ENCODE measurements around the gene MAML2.

MAML2 gene

GRCh38 chr11:96154802-96155520 lies 188.0 kb downstream of the MAML2 start:
- Histone ChIP-seq H3K36me3 (no peaks in the 10 kb centered on the region), H3K27me3 (no peaks in the 10 kb centered on the region), H3K27ac (peak overlapping the region; percentile 2), H3K4me3 (ENCODE audit: low read depth in 1 of 2, low read length in 1 of 2) (no peak overlapping the region), H3K4me1 (ENCODE audit: control insufficient read depth in 1 of 2, insufficient read depth in 1 of 2, low read depth in 1 of 2, low read length in 1 of 2) (peaks cover 28% of the 10 kb centered on the region in 2 experiments), H3K9me3 (no peaks in the 10 kb centered on the region)
- TF ChIP-seq CTCF (IDR thresholded peaks at IDR 0.05), result no peak

GRCh38 chr11:96152623-96153022 lies 190.4 kb downstream of the MAML2 start:
- Histone ChIP-seq H3K4me3 (ENCODE audit: low read depth in 1 of 2, low read length in 1 of 2) (no peak overlapping the region), H3K36me3 (no peaks in the 10 kb centered on the region), H3K27ac (no peak overlapping the region), H3K27me3 (no peaks in the 10 kb centered on the region), H3K4me1 (ENCODE audit: control insufficient read depth in 1 of 2, insufficient read depth in 1 of 2, low read depth in 1 of 2, low read length in 1 of 2) (peaks cover 22 to 26% of the 10 kb centered on the region in 2 experiments), H3K9me3 (no peaks in the 10 kb centered on the region)
- TF ChIP-seq CTCF (IDR thresholded peaks at IDR 0.05), result no peak

GRCh38 chr11:96151501-96151900 lies 191.5 kb downstream of the MAML2 start:
- Histone ChIP-seq H3K36me3 (no peaks in the 10 kb centered on the region), H3K27ac (no peak overlapping the region), H3K4me1 (ENCODE audit: control insufficient read depth in 1 of 2, insufficient read depth in 1 of 2, low read depth in 1 of 2, low read length in 1 of 2) (peaks cover 11 to 15% of the 10 kb centered on the region in 2 experiments), H3K9me3 (no peaks in the 10 kb centered on the region), H3K4me3 (ENCODE audit: low read depth in 1 of 2, low read length in 1 of 2) (no peak overlapping the region), H3K27me3 (no peaks in the 10 kb centered on the region)
- no peak for TF ChIP-seq CTCF (IDR thresholded peaks at IDR 0.05)

- H3K4me3 ChIP-seq (ENCODE audit: low read depth in 1 of 2, low read length in 1 of 2), result no peak overlapping the region
- peaks cover 2 to 6% of the 10 kb centered on the region in 2 experiments for H3K4me1 ChIP-seq (ENCODE audit: control insufficient read depth in 1 of 2, insufficient read depth in 1 of 2, low read depth in 1 of 2, low read length in 1 of 2)
- H3K27ac ChIP-seq, result no peak overlapping the region
- H3K27me3 ChIP-seq, result no peaks in the 10 kb centered on the region
- no peaks in the 10 kb centered on the region for H3K9me3 ChIP-seq
- H3K36me3 ChIP-seq, result no peaks in the 10 kb centered on the region
- no peak for TF ChIP-seq CTCF (IDR thresholded peaks at IDR 0.05)
Measured at GRCh38 chr11:96150609-96151008, 192.4 kb downstream of the MAML2 start.

- H3K9me3 ChIP-seq, result no peaks in the 10 kb centered on the region
- TF ChIP-seq CTCF (IDR thresholded peaks at IDR 0.05), result no peak
- H3K4me1 ChIP-seq (ENCODE audit: control insufficient read depth in 1 of 2, insufficient read depth in 1 of 2, low read depth in 1 of 2, low read length in 1 of 2), result no peaks in the 10 kb centered on the region
- no peaks in the 10 kb centered on the region for H3K27me3 ChIP-seq
- H3K4me3 ChIP-seq (ENCODE audit: low read depth in 1 of 2, low read length in 1 of 2), result no peak overlapping the region
- no peaks in the 10 kb centered on the region for H3K36me3 ChIP-seq
- H3K27ac ChIP-seq, result no peak overlapping the region
Measured at GRCh38 chr11:96149743-96150555, 193.0 kb downstream of the MAML2 start.
